GM21360 (cell line): ENCODE measurements around the gene GYS1.

Experiments
- ATAC-seq: cut with Tn5 transposase; IDR thresholded peaks from one replicate; pipeline ENCODE4 v1.9.1; 2021; ENCODE audit warnings: mild to moderate bottlenecking, moderate library complexity; ENCODE audit not compliant: unreplicated experiment

Gene GYS1

DNA sequence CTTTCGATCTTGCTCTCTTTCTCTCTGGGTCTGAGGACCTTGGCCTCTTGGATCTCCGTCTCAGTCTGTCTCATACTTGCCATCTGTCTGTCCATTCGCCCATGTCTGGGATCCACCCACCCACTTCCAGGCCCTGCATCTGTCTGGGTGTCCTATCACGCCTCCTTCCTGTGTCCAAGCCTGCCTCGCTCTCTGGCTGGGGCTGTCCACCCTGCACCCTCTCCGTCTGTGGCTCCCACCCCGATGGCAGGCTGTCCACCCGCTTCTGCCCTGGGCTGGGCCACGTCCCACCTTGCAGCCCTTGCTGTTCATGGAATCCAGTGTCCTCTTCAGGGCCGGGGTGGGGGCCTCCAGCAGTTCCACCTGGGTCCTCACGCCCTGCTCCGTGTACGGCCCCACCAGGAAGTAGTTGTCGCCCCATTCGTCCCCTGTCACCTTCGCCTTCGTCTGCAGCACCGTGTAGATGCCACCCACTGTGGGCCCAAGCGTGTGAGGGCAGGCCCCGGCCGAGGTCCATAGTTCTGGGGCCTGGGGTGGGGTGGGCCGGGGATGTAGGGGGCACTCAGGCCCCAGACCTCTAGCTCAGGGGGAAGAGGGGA lies 2.0 kb downstream of the GYS1 start:
- ATAC-seq, result no peak

DNA sequence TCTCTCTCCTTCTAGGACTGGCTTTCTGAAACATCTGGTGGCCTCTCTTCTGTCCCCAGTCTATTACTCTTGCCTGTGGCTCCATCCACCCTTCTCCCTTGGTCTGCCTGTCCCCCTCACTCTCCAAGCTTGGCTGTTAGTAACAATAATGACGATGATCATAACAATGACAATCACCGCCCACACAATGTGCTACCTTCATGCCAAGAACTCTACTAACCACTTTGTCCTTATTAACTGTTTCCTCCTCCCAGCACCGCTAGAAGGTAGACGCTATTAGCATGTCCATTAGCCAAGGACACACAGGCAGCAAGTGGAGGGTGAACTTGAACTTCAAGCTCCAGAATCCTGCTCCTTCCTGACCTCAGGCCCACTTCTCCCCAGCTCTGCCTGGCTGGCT lies 2.7 kb downstream of the GYS1 start:
- no peak for ATAC-seq

DNA sequence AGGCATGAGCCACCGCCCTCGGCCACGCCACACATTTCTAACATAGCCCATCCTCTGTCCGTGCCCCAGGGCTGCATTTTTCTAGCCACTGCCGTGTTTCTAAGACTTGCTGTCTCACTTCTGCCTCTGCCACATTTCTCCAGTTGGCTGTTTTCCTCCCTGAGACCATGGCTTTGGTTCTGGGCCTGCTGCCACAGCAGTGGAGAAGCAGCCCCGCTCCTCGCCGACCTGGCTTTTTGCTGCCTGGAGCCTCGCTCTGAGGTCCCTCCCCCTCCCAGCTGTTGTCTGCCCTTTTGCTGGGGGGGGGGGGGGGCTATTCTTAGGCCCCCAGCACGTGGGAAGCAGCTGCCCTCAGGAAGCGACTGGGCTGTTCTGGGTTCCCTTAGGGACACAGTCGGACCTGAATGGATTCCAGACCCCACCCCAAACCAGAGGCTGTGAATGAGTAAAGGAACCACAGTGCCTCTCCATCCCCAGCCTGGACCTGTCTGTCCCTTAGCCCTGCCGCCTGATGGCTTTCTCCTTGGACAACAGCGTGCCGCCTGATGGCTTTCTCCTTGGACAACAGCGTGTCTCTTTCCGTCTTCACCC lies 3.3 kb downstream of the GYS1 start:
- no peak for ATAC-seq

- ATAC-seq, result no peak
Measured at GRCh38 chr19:48988860-48989259, 4.2 kb downstream of the GYS1 start.

DNA sequence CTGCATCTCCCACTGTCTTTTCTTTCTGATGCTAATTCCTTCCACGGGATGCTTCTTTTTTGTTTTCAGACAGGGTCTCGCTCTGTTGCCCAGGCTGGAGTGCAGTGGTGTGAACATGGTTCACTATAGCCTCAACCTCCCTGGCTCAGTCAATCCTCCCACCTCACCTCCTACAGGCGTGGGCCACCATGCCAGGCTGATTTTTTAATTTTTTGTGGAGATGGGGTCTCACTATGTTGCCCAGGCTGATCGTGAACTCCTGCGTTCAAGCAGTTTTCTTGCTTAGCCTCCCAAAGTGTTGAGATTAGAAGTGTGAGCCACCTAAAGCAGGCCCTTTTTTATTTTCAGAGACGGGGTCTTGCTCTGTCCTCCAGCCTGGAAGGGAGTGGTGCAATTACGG lies 4.8 kb downstream of the GYS1 start:
- ATAC-seq, result no peak

DNA sequence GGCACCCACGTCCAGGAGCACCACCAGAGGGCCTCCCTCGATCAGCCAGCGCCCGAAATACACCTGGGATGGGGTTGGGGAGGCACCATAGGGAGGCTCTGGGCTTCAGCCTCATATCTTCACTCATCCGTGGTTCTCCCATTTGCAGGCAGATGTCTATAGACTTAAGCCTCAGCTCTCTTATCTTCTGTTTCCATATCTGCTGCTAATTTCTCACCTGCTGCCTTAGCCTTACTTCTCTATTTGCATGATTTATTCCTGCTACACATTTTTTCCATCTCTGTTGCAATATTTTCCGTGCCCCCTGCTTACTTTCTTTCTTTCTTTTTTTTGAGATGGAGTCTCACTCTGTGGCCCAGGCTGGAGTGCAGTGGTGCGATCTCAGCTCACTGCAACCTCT lies 5.8 kb downstream of the GYS1 start:
- no peak for ATAC-seq

DNA sequence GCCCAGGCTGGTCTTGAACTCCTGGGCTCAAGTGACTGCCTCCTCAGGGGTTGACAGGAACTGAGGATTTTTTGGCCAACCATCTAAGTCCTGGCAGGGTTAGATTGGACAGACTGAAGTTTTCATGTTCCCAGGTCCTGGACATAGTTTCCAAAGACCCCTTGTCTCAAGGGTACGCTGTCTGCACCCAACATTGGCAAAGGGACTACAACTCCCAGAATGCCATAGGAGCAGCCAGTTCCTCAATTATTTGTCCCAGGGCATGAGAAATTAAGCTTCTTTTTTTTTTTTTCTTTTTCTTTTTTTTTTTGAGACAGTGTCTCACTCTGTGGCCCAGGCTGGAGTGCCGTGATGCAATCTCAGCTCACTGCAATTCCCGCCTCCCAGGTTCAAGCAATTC lies 6.9 kb downstream of the GYS1 start:
- ATAC-seq, result no peak

DNA sequence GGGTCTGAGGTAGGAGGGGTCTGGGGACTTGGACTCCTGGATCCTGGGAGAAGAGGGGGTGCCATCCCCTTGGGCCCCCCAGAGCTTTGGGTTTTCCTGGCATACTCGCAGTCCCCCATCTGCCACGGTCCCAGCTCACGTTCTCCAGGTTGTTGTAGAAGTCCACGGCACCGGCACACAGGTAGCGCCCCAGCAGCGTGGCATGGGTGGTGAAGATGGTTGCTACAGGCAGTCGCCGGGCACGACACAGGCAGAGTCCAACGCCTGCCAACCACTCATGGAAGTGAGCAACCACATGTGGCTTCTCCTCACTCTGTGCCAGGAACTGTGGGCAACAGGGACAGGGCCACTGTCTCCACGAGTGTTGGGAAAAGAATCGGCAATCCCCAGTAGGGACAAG lies 7.4 kb downstream of the GYS1 start:
- ATAC-seq, result no peak

GRCh38 chr19:48982280-48982679 lies 10.8 kb downstream of the GYS1 start:
- no peak for ATAC-seq

GRCh38 chr19:48977061-48977460 lies 16.0 kb downstream of the GYS1 start:
- ATAC-seq, result no peak

- ATAC-seq, result no peak
Measured at GRCh38 chr19:48975947-48976847, 16.9 kb downstream of the GYS1 start.

DNA sequence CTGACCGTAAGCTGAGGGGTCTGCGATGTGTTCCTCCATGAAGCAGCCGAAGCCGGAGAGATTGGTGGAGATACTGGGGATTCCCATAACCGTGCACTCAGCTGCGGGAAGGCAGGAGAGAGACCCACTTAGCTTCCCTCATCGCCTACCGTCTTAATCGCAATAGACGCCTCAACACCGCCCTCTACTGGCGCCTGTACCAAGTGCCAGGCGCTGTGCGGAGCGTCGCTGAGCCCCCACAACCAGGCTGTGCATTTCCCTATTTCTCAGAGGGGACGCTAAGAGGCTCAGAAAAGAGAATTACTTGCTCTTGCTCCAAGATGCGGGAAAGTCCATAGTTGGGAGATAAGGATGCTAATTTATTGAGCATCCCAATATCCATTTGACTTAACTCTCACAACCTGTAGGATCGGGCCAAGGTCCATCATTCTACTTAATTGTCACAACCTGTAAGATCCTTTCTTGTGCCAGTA lies 22.1 kb downstream of the GYS1 start:
- no peak for ATAC-seq

- no peak for ATAC-seq
Measured at GRCh38 chr19:48970139-48970766, 22.9 kb downstream of the GYS1 start.

DNA sequence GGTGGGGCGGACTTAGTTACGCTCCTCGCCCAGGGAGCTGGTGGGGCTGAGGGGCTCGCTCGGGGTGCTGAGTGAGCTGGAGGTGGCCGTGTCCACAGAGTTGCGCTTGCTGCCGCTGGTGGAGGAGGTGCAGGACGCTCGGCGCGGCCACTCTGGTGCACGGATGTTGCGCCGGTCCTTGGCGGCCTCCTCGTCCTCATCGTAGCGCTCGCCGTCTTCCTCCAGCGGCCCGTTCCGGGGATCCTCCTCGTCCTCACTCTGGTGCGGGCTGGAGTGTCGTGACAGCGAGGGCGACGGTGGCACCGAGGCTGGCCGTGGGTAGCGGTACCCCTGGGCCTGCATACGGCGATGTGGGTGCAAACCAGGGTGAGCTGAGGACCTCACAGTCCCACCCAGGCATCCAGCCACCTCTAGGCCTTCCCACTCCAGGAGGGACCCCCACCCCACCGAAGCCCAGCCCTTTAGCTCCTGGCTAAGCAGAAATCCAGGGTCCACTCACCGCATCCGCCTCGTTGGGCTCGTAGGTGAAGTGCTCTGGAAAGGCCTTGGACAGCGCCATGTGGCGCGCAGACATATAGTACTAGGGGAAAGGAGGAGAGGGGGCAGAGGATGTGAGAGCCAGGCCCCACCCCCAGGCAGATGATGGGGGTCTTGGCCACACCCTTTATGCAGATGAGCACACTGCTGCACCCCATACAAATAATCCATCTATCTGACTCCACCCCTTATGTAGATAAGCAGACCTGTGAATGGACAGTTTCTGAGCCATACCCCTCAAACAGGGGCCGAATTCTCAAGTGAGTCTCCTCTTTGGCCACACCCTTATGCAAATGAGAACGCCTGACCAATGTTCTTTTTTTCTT lies 23.6 kb downstream of the GYS1 start:
- ATAC-seq, result no peak

DNA sequence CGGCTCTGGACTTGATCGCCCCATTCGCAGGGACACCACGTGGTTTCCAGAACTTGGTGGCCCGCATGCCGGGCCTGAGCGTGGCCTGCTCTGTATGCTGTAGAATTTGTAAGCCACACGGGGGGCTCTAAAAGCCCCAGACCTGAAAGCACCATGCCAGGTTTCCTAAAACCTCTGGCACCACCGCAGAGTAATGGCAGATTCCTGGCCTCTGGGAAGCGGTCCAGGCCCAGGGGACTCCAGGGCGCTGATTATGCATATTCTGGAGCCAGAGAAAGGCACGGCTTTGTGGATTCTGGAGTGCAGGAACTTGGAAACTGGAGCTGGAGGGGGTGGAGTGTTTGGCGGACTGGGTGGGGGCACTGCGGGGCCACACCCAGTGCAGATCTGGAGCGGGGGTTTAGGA lies 24.3 kb downstream of the GYS1 start:
- no peak for ATAC-seq

DNA sequence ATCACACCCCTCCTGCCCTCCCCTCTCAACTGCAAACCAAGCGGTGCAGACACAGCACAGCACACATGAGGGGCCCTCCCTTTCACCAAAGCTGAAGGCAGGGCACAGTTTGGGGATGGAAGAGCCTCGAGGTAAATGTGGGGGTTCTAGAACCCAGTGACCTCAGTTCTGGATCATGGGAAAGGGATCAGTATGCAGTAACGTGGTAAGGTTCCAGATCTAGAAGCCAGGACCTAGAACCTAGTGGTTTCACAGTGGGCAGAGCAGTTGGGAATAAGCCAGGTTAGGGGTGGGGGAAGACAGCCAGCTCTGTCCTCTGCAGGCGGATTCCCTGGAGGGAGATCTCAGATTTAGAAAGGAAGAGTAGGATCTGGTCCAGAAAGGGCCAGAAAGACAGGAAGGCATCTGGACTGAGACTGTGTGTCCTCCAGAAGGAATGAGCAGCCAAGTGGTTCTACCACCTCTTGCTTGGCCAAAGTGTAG lies 24.9 kb downstream of the GYS1 start:
- no peak for ATAC-seq

DNA sequence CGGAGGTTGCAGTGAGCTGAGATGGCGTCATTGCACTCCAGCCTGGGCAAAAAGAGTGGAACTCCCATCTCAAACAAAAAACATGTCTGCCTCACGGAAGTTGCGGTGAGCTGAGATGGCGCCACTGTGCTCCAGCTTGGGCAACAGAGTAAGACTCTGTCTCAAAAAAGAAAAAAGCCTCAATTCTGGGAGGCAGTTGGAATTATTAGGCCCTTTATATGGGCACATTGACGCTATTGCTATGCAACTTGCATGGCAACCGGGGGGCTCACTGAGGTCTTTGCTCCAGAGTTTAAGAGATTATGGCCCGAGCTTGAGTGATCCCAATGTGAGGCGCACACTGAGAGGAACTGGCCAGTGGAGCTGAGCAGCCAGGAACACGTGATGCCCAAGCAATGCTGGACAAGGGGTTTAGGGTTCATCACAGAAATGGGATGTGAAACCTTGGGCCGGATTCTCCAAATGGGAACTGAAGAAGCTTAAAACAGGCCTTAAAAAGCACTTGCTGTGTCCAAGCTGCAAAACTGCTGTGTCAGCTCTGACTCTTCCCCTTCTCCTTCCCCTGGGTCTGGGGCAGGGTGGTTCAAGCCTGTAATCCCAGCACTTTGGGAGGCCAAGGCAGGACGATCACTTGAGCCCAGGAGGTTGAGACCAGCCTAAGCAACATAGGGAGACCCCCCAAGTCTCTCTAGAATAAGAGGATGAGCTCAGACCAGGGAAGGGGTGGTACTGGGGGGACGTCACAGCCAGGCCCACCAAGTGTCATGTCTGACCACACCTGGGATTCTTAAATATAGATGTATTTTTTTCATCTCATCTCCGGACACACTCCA lies 25.5 kb downstream of the GYS1 start:
- no peak for ATAC-seq

- no peak for ATAC-seq
Measured at GRCh38 chr19:48966541-48967345, 26.4 kb downstream of the GYS1 start.
